Subcutaneous adipose tissue (tissue), 4 donors: Measurements from ENCODE around the gene MGP. TPM values are rescaled to one million over a fixed set of nuclear protein-coding genes. Genes with fewer than 3 reads are reported as not detected.

Experiments used
- CTCF ChIP-seq: fragments of 450-650 bp; IDR thresholded peaks from one replicate; pipeline ENCODE4 v1.5.1; 2016; ENCODE audit warnings: low read depth, mild to moderate bottlenecking, control low read depth, antibody characterized with exemption, moderate library complexity
- total RNA-seq, 4 donors: library from RNA; depleted of rRNA; stranded (reverse); fragments of >200 nt; gene quantifications; one replicate each; pipeline ENCODE4 v1.1.0, GENCODE V29; 2016

MGP gene
- total RNA-seq, 4 donors from 2014 or later: 192 to 366 (median 221) TPM

GRCh38 chr12:14878488-14878887, 7.2 kb downstream of the MGP start:
- TF ChIP-seq CTCF: no peak

GRCh38 chr12:14876833-14877232, 8.8 kb downstream of the MGP start:
- no peak for TF ChIP-seq CTCF

- TF ChIP-seq CTCF: no peak
These were observed 10.8 kb downstream of the MGP start for GRCh38 chr12:14874882-14875281.

GRCh38 chr12:14873440-14874185, 12.0 kb downstream of the MGP start:
- TF ChIP-seq CTCF: no peak

GRCh38 chr12:14871886-14872285, 13.8 kb downstream of the MGP start:
- TF ChIP-seq CTCF: no peak

GRCh38 chr12:14871247-14871646, 14.4 kb downstream of the MGP start:
- no peak for TF ChIP-seq CTCF

GRCh38 chr12:14868916-14869506, 16.6 kb downstream of the MGP start:
- no peak for TF ChIP-seq CTCF
